Activated effector memory CD4-positive, alpha-beta T cell treated with Interleukin-2 at 50 U/mL for 16 hours (primary cell): ENCODE results near the gene PLEKHA7.
"Not testable (repeated sequence)": the region's sequence is repeated elsewhere in the genome, so short reads cannot be mapped to it uniquely, and the experiment has no call there.

Experiments
- DNase-seq: peaks from one replicate; pipeline ENCODE4 v3.0.0-alpha.2; 2020

The PLEKHA7 gene

GRCh38 chr11:16941935-16942334 is 72.3 kb downstream of the PLEKHA7 start:
- no peak for DNase-seq

- DNase-seq = no peak
Measured at GRCh38 chr11:16938061-16938460, 76.2 kb downstream of the PLEKHA7 start.

GRCh38 chr11:16936643-16937042 is 77.6 kb downstream of the PLEKHA7 start:
- DNase-seq = no peak

- DNase-seq = no peak
Measured at GRCh38 chr11:16935518-16936302, 78.5 kb downstream of the PLEKHA7 start.

GRCh38 chr11:16933756-16934603 is 80.2 kb downstream of the PLEKHA7 start:
- DNase-seq = no peak

GRCh38 chr11:16933291-16933690 is 80.9 kb downstream of the PLEKHA7 start:
- no peak for DNase-seq

- DNase-seq = no peak
Measured at GRCh38 chr11:16928044-16928443, 86.2 kb downstream of the PLEKHA7 start.

- DNase-seq = no peak
Measured at GRCh38 chr11:16926883-16927626, 87.2 kb downstream of the PLEKHA7 start.

GRCh38 chr11:16925561-16926065 is 88.6 kb downstream of the PLEKHA7 start:
- peak; percentile 11 for DNase-seq

- DNase-seq = no peak
Measured at GRCh38 chr11:16924826-16925560, 89.2 kb downstream of the PLEKHA7 start.

- DNase-seq = no peak
Measured at GRCh38 chr11:16924462-16924825, 89.8 kb downstream of the PLEKHA7 start.

- DNase-seq = no peak
Measured at GRCh38 chr11:16923987-16924386, 90.2 kb downstream of the PLEKHA7 start.

GRCh38 chr11:16921668-16922067 is 92.5 kb downstream of the PLEKHA7 start:
- no peak for DNase-seq

- DNase-seq = no peak
Measured at GRCh38 chr11:16921019-16921418, 93.2 kb downstream of the PLEKHA7 start.

- no peak for DNase-seq
Measured at GRCh38 chr11:16920559-16920958, 93.7 kb downstream of the PLEKHA7 start.

GRCh38 chr11:16918543-16919182 is 95.6 kb downstream of the PLEKHA7 start:
- not testable (repeated sequence) for DNase-seq

GRCh38 chr11:16917941-16918340 is 96.3 kb downstream of the PLEKHA7 start:
- DNase-seq = no peak

GRCh38 chr11:16912692-16913111 is 101.5 kb downstream of the PLEKHA7 start:
- no peak for DNase-seq

GRCh38 chr11:16911658-16912057 is 102.6 kb downstream of the PLEKHA7 start:
- DNase-seq = no peak

GRCh38 chr11:16911186-16911585 is 103.0 kb downstream of the PLEKHA7 start:
- DNase-seq = no peak

GRCh38 chr11:16909359-16910035 is 104.7 kb downstream of the PLEKHA7 start:
- no peak for DNase-seq
